Measurements from ENCODE around the gene PPM1A.

PPM1A gene

GRCh38 chr14:60248697-60249318 is at the start of gene PPM1A:
Gene PPM1A (plus strand): TSS chr14:60249221. CDS start chr14:60282704, 33,483 bp downstream.
- DNase-seq (ENCODE audit: low read depth): peak; percentile 84

- no peak for DNase-seq (ENCODE audit: low read depth)
These were observed 49.7 kb upstream of the PPM1A start for GRCh38 chr14:60199321-60199720.

- no peak for DNase-seq (ENCODE audit: low read depth)
These were observed 44.7 kb upstream of the PPM1A start for GRCh38 chr14:60204104-60204842.

GRCh38 chr14:60204843-60205774 is 43.9 kb upstream of the PPM1A start:
- DNase-seq (ENCODE audit: low read depth): no peak

- DNase-seq (ENCODE audit: low read depth): no peak
These were observed 42.8 kb upstream of the PPM1A start for GRCh38 chr14:60206249-60206670.

GRCh38 chr14:60206837-60207533 is 42.0 kb upstream of the PPM1A start:
- DNase-seq (ENCODE audit: low read depth): no peak

GRCh38 chr14:60210703-60211102 is 38.3 kb upstream of the PPM1A start:
- DNase-seq (ENCODE audit: low read depth): no peak

- no peak for DNase-seq (ENCODE audit: low read depth)
These were observed 37.9 kb upstream of the PPM1A start for GRCh38 chr14:60211153-60211552.

GRCh38 chr14:60212503-60213371 is 36.3 kb upstream of the PPM1A start:
- DNase-seq (ENCODE audit: low read depth): no peak

- no peak for DNase-seq (ENCODE audit: low read depth)
These were observed 35.0 kb upstream of the PPM1A start for GRCh38 chr14:60214003-60214402.

- no peak for DNase-seq (ENCODE audit: low read depth)
These were observed 34.5 kb upstream of the PPM1A start for GRCh38 chr14:60214415-60215126.

- DNase-seq (ENCODE audit: low read depth): no peak
These were observed 33.9 kb upstream of the PPM1A start for GRCh38 chr14:60215127-60215444.

GRCh38 chr14:60215520-60216420 is 33.3 kb upstream of the PPM1A start:
- DNase-seq (ENCODE audit: low read depth): no peak

GRCh38 chr14:60217713-60218112 is 31.3 kb upstream of the PPM1A start:
- DNase-seq (ENCODE audit: low read depth): no peak

GRCh38 chr14:60220084-60220483 is 28.9 kb upstream of the PPM1A start:
- no peak for DNase-seq (ENCODE audit: low read depth)

- no peak for DNase-seq (ENCODE audit: low read depth)
These were observed 28.1 kb upstream of the PPM1A start for GRCh38 chr14:60220917-60221316.

- no peak for DNase-seq (ENCODE audit: low read depth)
These were observed 27.6 kb upstream of the PPM1A start for GRCh38 chr14:60221457-60221856.

- DNase-seq (ENCODE audit: low read depth): no peak
These were observed 26.2 kb upstream of the PPM1A start for GRCh38 chr14:60222820-60223219.

- DNase-seq (ENCODE audit: low read depth): no peak
These were observed 23.8 kb upstream of the PPM1A start for GRCh38 chr14:60225265-60225664.
